Lung (tissue), 12 donors: ENCODE results near the gene MCHR2. TPM values are rescaled to one million over a fixed set of nuclear protein-coding genes. Genes with fewer than 3 reads are reported as not detected.

Experiments
- ATAC-seq: fragments of 200-7000 bp; cut with Tn5 transposase; one replicate; pipeline ENCODE4 v1.9.1; 2020; ENCODE audit warnings: moderate number of reproducible peaks; ENCODE audit not compliant: insufficient read depth, low FRiP score
- DNase-seq, 3 donors: peaks; one replicate each; pipeline ENCODE4 v3.0.0-alpha.2; 2013 to 2017
- H3K27ac ChIP-seq, 2 donors: one replicate each; pipeline ENCODE4 v1.5.1; 2013; ENCODE audit warnings: mild to moderate bottlenecking in 2 of 2, moderate library complexity in 2 of 2, control low read depth in 1 of 2, inconsistent platforms in 1 of 2, low read depth in 1 of 2, low read length in 1 of 2
- H3K27me3 ChIP-seq, 3 donors: one replicate each; pipeline ENCODE4 v1.5.1; 2013; ENCODE audit warnings: low read length in 2 of 3; ENCODE audit not compliant: control insufficient read depth in 3 of 3, insufficient read depth in 3 of 3
- H3K36me3 ChIP-seq, 4 donors: one replicate each; pipeline ENCODE4 v1.5.1; 2013; ENCODE audit warnings: low read length in 4 of 4, mild to moderate bottlenecking in 1 of 4, moderate library complexity in 1 of 4; ENCODE audit not compliant: control insufficient read depth in 4 of 4, insufficient read depth in 4 of 4
- H3K4me1 ChIP-seq, 5 donors: one replicate each; pipeline ENCODE4 v1.5.1; 2013; ENCODE audit warnings: low read length in 5 of 5, mild to moderate bottlenecking in 2 of 5, moderate library complexity in 1 of 5; ENCODE audit not compliant: control insufficient read depth in 5 of 5, insufficient read depth in 5 of 5
- H3K4me3 ChIP-seq: one replicate; pipeline ENCODE4 v1.5.1; 2013; ENCODE audit warnings: mild to moderate bottlenecking, control low read depth, moderate library complexity
- H3K9ac ChIP-seq, 2 donors: one replicate each; pipeline ENCODE4 v1.5.1; 2013; ENCODE audit warnings: low read length in 2 of 2, control low read depth in 1 of 2; ENCODE audit not compliant: insufficient read depth in 1 of 2
- H3K9me3 ChIP-seq, 4 donors: one replicate each; pipeline ENCODE4 v1.5.1; 2013; ENCODE audit warnings: low read length in 3 of 4, mild to moderate bottlenecking in 1 of 4, moderate library complexity in 1 of 4; ENCODE audit not compliant: control insufficient read depth in 4 of 4, insufficient read depth in 3 of 4
- CTCF ChIP-seq: IDR thresholded peaks from 2 replicates; pipeline ENCODE4 v1.5.1; 2012; ENCODE audit warnings: mild to moderate bottlenecking; ENCODE audit errors: control extremely low read depth, extremely low read depth
- WGBS, 2 donors: extraction: QIAGEN DNeasy Blood & Tissue Kit; methylation state at CpG; one replicate each; pipeline ENCODE4 v1.1.7; 2013; 5-methylcytosine and 5-hydroxymethylcytosine counted together
- polyA plus RNA-seq, 2 donors: library from polyadenylated mRNA; stranded (reverse); fragments of 200-250 nt; gene quantifications; one replicate each; pipeline ENCODE4 v1.2.1, GENCODE V29; 2013
- total RNA-seq, 2 donors: library from RNA; depleted of rRNA in 1 of 2; stranded (reverse); fragments of >200 nt in 1 of 2; gene quantifications; one replicate each; pipeline ENCODE4 v1.2.1, GENCODE V29; 2014 to 2021
- donor health status: control.
- donor health status: control.
- donor health status: Bipolar disorder and iron deficiency.
- donor health status: healthy.
- donor health status: DM: yes; HTN: yes; CAD: no.

MCHR2 gene
- total and polyA plus RNA-seq, 4 donors: not detected

GRCh38 chr6:99940582-99940981 is 53.4 kb downstream of the MCHR2 start:
- no peak for TF ChIP-seq CTCF
- Histone ChIP-seq H3K36me3 (no peaks in the 10 kb centered on the region), H3K27me3 (no peaks in the 10 kb centered on the region), H3K27ac (no peak overlapping the region), H3K9me3 (peaks cover 0 to 2% (median 0%) of the 10 kb centered on the region in 4 donors), H3K4me3 (no peak overlapping the region), H3K4me1 (no peaks in the 10 kb centered on the region), H3K9ac (no peak overlapping the region)
- no peak for ATAC-seq
- no peak for DNase-seq
- WGBS, 2 donors: 54 to 61% methylated on average over 2 of the region's 2 CpGs

GRCh38 chr6:99933129-99933528 is 60.9 kb downstream of the MCHR2 start:
- Histone ChIP-seq H3K9ac (no peak overlapping the region), H3K4me1 (no peaks in the 10 kb centered on the region), H3K9me3 (no peaks in the 10 kb centered on the region), H3K27me3 (no peaks in the 10 kb centered on the region), H3K4me3 (no peak overlapping the region), H3K36me3 (no peaks in the 10 kb centered on the region), H3K27ac (no peak overlapping the region)
- ATAC-seq (no peak), DNase-seq (no peak)
- TF ChIP-seq CTCF: no peak

GRCh38 chr6:99912657-99913056 is 81.4 kb downstream of the MCHR2 start:
- ATAC-seq (no peak), DNase-seq (no peak)
- Histone ChIP-seq H3K9me3 (no peaks in the 10 kb centered on the region), H3K27me3 (no peaks in the 10 kb centered on the region), H3K36me3 (no peaks in the 10 kb centered on the region), H3K4me1 (no peaks in the 10 kb centered on the region), H3K9ac (no peak overlapping the region), H3K27ac (no peak overlapping the region), H3K4me3 (no peak overlapping the region)
- 63% methylated on average over 4 of the region's 4 CpGs for WGBS, 2 donors
- no peak for TF ChIP-seq CTCF
